Gastrocnemius medialis (tissue), 4 donors: Measurements from ENCODE around the gene DHCR24.

Experiments used
- CTCF ChIP-seq, 5 experiments: fragments of 450-650 bp in 3 of 5; fragments of 200-600 bp in 2 of 5; sonication (generic) in 2 of 5; IDR thresholded peaks in 4 of 5; conservative IDR thresholded peaks in 1 of 5; 1 replicate in 4 of 5; 2 replicates in 1 of 5; pipeline ENCODE4 v1.5.1; 2016 to 2019; ENCODE audit warnings: antibody characterized with exemption in 5 of 5, mild to moderate bottlenecking in 3 of 5, moderate library complexity in 3 of 5
- POLR2A ChIP-seq, 2 donors: fragments of 450-650 bp; IDR thresholded peaks; one replicate each; pipeline ENCODE4 v1.6.1; 2017; ENCODE audit warnings: antibody characterized with exemption in 2 of 2, mild to moderate bottlenecking in 2 of 2, moderate library complexity in 2 of 2

- TF ChIP-seq CTCF (IDR thresholded peaks at IDR 0.05 in 4 of 5, conservative IDR thresholded peaks at IDR 0.05 in 1 of 5) (no peak), POLR2A (IDR thresholded peaks at IDR 0.05) (no peak)
These were observed 60.7 kb downstream of the DHCR24 start for GRCh38 chr1:54826226-54826816.
